Karpas-422 (cell line): ENCODE results near the gene MATN1. TPM values are rescaled to one million over a fixed set of nuclear protein-coding genes. Genes with fewer than 3 reads are reported as not detected.

Source experiments
- DNase-seq: peaks from one replicate; pipeline ENCODE4 v3.0.0-alpha.2; 2015
- H2AFZ ChIP-seq: fragments of 200-600 bp; sonication (generic); 2 replicates; pipeline ENCODE4 v1.6.1; 2014; ENCODE audit warnings: antibody characterized with exemption, low read length, mixed read lengths
- H3K27ac ChIP-seq: fragments of 200-600 bp; sonication (generic); 2 replicates; pipeline ENCODE4 v1.5.1; 2014; ENCODE audit warnings: mild to moderate bottlenecking, low read length, moderate library complexity
- H3K27me3 ChIP-seq: fragments of 200-600 bp; sonication (generic); 2 replicates; pipeline ENCODE4 v1.6.1; 2014; ENCODE audit warnings: low read length, mixed read lengths
- H3K36me3 ChIP-seq: fragments of 200-600 bp; sonication (generic); 2 replicates; pipeline ENCODE4 v1.6.1; 2014; ENCODE audit warnings: low read length, mixed read lengths; ENCODE audit not compliant: insufficient read depth
- H3K4me1 ChIP-seq: fragments of 200-600 bp; sonication (generic); 2 replicates; pipeline ENCODE4 v1.6.1; 2014; ENCODE audit warnings: mild to moderate bottlenecking, low read length, mixed read lengths
- H3K4me2 ChIP-seq: fragments of 200-600 bp; sonication (generic); 2 replicates; pipeline ENCODE4 v1.6.1; 2014; ENCODE audit warnings: low read length, low read depth, mild to moderate bottlenecking; ENCODE audit not compliant: poor library complexity, severe bottlenecking
- H3K4me3 ChIP-seq: fragments of 200-600 bp; sonication (generic); 2 replicates; pipeline ENCODE4 v1.5.1; 2014; ENCODE audit warnings: mild to moderate bottlenecking, antibody characterized with exemption, low read length, mixed read lengths
- H3K79me2 ChIP-seq: fragments of 200-600 bp; sonication (generic); 2 replicates; pipeline ENCODE4 v1.6.1; 2014; ENCODE audit warnings: mild to moderate bottlenecking, low read length, mixed read lengths
- H3K9ac ChIP-seq: fragments of 200-600 bp; sonication (generic); 2 replicates; pipeline ENCODE4 v1.6.0; 2014; ENCODE audit warnings: low read length
- H3K9me2 ChIP-seq: fragments of 200-600 bp; sonication (generic), shearing (Covaris generic); replicated peaks from 2 replicates; pipeline ENCODE4 v1.6.0; 2014; ENCODE audit warnings: mild to moderate bottlenecking, low read length, moderate library complexity; ENCODE audit not compliant: insufficient read depth
- H3K9me3 ChIP-seq: fragments of 300-700, 200-600 bp; sonication (generic); 2 replicates; pipeline ENCODE4 v1.6.1; 2014; ENCODE audit warnings: low read length, mixed read lengths
- H4K20me1 ChIP-seq: fragments of 200-600 bp; sonication (generic); 2 replicates; pipeline ENCODE4 v1.6.1; 2014; ENCODE audit warnings: mild to moderate bottlenecking, antibody characterized with exemption, low read length, low read depth; ENCODE audit not compliant: insufficient read depth
- total RNA-seq: library from RNA; depleted of rRNA; stranded (reverse); fragments of >200 nt; shearing (Covaris generic); gene quantifications from 2 replicates; pipeline ENCODE4 v1.2.3, GENCODE V29; 2014; ENCODE audit warnings: low replicate concordance

Gene MATN1
- total RNA-seq, 1 experiment from 2014 or later, result 0.19 TPM

GRCh38 chr1:30708361-30708728 is 15.0 kb downstream of the MATN1 start:
- Histone ChIP-seq H4K20me1 (no peaks in the 10 kb centered on the region), H3K36me3 (no peaks in the 10 kb centered on the region), H3K4me3 (no peak overlapping the region), H3K27me3 (no peaks in the 10 kb centered on the region), H3K27ac (no peak overlapping the region), H3K9me3 (no peaks in the 10 kb centered on the region), H3K9me2 (no peaks in the 10 kb centered on the region), H3K79me2 (no peaks in the 10 kb centered on the region), H3K4me1 (peaks cover 25% of the 10 kb centered on the region), H2AFZ (no peak overlapping the region), H3K4me2 (no peak overlapping the region), H3K9ac (no peak overlapping the region)
- DNase-seq, result no peak

DNA sequence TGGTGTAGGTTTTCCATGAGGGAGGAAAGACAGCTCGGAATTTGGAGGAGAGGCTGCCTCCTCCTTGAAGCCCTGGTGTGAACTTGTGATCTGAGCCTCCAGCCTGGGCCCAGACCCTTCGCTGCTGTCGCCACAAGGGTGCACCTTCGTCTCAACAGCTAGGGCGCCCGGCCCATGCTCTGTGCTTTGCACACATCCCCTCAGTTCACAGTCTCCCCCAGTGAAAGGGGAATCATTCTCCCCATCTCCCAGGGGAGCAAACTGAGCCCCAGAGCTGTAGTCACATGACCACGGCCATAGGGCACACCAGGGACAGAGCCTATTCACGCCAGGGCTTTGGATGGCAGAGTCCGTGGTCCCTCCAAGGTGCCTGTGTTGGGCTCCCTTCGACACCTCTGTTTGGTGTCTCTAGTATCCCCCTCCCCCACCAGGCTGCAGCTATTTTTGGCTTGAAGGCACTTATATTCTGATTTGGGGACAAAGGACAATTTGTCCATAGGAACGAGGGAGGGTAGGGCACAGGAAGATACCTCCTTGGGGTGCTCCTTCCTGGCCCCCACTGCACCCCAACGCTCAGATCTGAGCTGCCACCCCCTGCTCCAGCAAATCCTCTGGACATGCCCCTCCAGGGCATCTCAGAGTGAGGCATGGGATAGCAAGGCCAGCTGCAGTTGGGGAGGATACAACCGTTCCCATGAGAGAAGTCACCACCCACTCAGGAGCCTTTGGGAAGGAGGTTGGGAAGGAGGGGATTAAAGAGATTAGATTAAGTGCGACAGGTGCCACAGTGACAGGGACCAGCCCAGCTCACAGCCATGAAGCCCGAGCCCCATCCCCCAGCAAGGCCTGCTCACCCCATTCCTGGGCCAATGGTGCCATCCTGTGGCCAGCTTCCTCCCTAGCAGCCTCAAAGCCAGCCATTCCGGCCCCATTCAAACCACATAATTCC is 15.7 kb downstream of the MATN1 start:
- peaks cover 25% of the 10 kb centered on the region for H3K4me1 ChIP-seq
- H3K9me3 ChIP-seq, result no peaks in the 10 kb centered on the region
- no peaks in the 10 kb centered on the region for H3K79me2 ChIP-seq
- DNase-seq, result peak; percentile 93
- no peak overlapping the region for H3K27ac ChIP-seq
- H3K4me3 ChIP-seq, result peak overlapping the region; percentile 20; the same call in 1 of the 2 replicates
- H4K20me1 ChIP-seq, result no peaks in the 10 kb centered on the region
- H3K9me2 ChIP-seq, result no peaks in the 10 kb centered on the region
- H3K36me3 ChIP-seq, result no peaks in the 10 kb centered on the region
- H3K27me3 ChIP-seq, result no peaks in the 10 kb centered on the region
- H3K4me2 ChIP-seq, result peak overlapping the region; percentile 49
- no peak overlapping the region for H2AFZ ChIP-seq
- 0 out of 2 replicates have a peak overlapping the region, but pooled peaks have one; percentile 6 for H3K9ac ChIP-seq

GRCh38 chr1:30706528-30706927 is 16.9 kb downstream of the MATN1 start:
- H3K36me3 ChIP-seq, result no peaks in the 10 kb centered on the region
- H3K4me2 ChIP-seq, result peak overlapping the region; percentile 13
- H3K27ac ChIP-seq, result no peak overlapping the region
- H2AFZ ChIP-seq, result no peak overlapping the region
- H3K9me3 ChIP-seq, result no peaks in the 10 kb centered on the region
- no peak for DNase-seq
- H3K4me1 ChIP-seq, result peaks cover 26% of the 10 kb centered on the region
- H3K9me2 ChIP-seq, result no peaks in the 10 kb centered on the region
- H4K20me1 ChIP-seq, result no peaks in the 10 kb centered on the region
- no peak overlapping the region for H3K9ac ChIP-seq
- H3K79me2 ChIP-seq, result no peaks in the 10 kb centered on the region
- no peaks in the 10 kb centered on the region for H3K27me3 ChIP-seq
- H3K4me3 ChIP-seq, result no peak overlapping the region

- H3K27me3 ChIP-seq, result no peaks in the 10 kb centered on the region
These were observed 17.7 kb downstream of the MATN1 start for GRCh38 chr1:30705698-30706097.

GRCh38 chr1:30704765-30705509 is 18.4 kb downstream of the MATN1 start:
- DNase-seq, result no peak
- Histone ChIP-seq H3K27me3 (no peaks in the 10 kb centered on the region), H3K9me3 (no peaks in the 10 kb centered on the region), H3K4me2 (no peak overlapping the region), H3K9me2 (no peaks in the 10 kb centered on the region), H3K4me3 (no peak overlapping the region), H2AFZ (no peak overlapping the region), H3K36me3 (no peaks in the 10 kb centered on the region), H3K79me2 (no peaks in the 10 kb centered on the region), H4K20me1 (no peaks in the 10 kb centered on the region), H3K9ac (no peak overlapping the region), H3K27ac (no peak overlapping the region), H3K4me1 (peaks cover 36% of the 10 kb centered on the region)

More at GRCh38 chr1:30705698-30706097, 17.7 kb downstream of the MATN1 start:
- Histone ChIP-seq H3K4me3 (no peak overlapping the region), H2AFZ (no peak overlapping the region), H3K9me3 (no peaks in the 10 kb centered on the region), H3K9me2 (no peaks in the 10 kb centered on the region), H3K4me2 (no peak overlapping the region), H3K27ac (no peak overlapping the region), H3K79me2 (no peaks in the 10 kb centered on the region), H3K9ac (no peak overlapping the region), H3K4me1 (peaks cover 34% of the 10 kb centered on the region), H3K36me3 (no peaks in the 10 kb centered on the region), H4K20me1 (no peaks in the 10 kb centered on the region)
- no peak for DNase-seq

DNA sequence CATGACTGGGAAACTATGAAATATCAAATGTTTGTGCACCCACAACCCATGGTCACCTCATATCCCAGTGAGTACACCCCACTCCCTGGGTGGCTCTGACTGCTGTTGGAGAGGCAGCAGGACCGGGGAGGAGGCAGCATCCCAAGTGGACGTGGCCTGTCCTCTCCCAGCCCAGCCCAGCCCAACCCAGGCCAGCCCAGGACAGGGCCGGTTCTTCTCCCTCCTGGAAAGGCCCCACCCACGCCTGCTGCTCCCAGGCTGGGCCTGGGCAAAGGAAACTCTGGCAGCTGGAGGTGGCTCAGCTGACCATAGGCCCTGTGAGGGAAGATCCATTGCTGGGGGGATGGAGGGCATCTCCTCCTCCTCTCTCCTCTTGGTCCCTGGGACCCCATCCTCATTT is 19.1 kb downstream of the MATN1 start:
- Histone ChIP-seq H3K36me3 (no peaks in the 10 kb centered on the region), H3K9ac (no peak overlapping the region), H4K20me1 (no peaks in the 10 kb centered on the region), H3K4me1 (peaks cover 36% of the 10 kb centered on the region), H3K9me3 (no peaks in the 10 kb centered on the region), H3K4me3 (no peak overlapping the region), H3K9me2 (no peaks in the 10 kb centered on the region), H3K27ac (no peak overlapping the region), H3K4me2 (no peak overlapping the region), H3K79me2 (no peaks in the 10 kb centered on the region), H3K27me3 (no peaks in the 10 kb centered on the region), H2AFZ (no peak overlapping the region)
- DNase-seq, result no peak

DNA sequence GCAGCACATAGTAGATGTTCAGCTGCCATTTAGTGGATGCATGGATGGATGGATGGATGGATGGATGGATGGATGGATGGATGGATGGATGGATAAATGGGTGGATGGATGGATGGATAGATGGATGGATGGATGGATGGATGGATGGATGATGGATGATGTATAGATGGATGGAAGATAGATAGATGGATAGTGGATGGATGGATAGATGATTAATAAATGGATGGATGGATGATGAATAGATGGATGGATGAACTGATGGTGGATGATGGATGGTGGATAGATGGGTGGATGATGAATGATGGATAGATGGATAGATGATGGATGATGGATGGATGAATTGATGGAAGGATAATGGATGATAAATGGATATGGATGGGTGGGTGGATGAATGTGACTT is 20.6 kb downstream of the MATN1 start:
- H3K4me2 ChIP-seq, result no peak overlapping the region
- no peaks in the 10 kb centered on the region for H3K27me3 ChIP-seq
- H3K79me2 ChIP-seq, result no peaks in the 10 kb centered on the region
- H3K36me3 ChIP-seq, result no peaks in the 10 kb centered on the region
- no peaks in the 10 kb centered on the region for H4K20me1 ChIP-seq
- H3K4me1 ChIP-seq, result peaks cover 46% of the 10 kb centered on the region
- H3K27ac ChIP-seq, result no peak overlapping the region
- H3K4me3 ChIP-seq, result no peak overlapping the region
- no peak overlapping the region for H3K9ac ChIP-seq
- DNase-seq, result no peak
- H3K9me3 ChIP-seq, result no peaks in the 10 kb centered on the region
- no peaks in the 10 kb centered on the region for H3K9me2 ChIP-seq
- H2AFZ ChIP-seq, result no peak overlapping the region

DNA sequence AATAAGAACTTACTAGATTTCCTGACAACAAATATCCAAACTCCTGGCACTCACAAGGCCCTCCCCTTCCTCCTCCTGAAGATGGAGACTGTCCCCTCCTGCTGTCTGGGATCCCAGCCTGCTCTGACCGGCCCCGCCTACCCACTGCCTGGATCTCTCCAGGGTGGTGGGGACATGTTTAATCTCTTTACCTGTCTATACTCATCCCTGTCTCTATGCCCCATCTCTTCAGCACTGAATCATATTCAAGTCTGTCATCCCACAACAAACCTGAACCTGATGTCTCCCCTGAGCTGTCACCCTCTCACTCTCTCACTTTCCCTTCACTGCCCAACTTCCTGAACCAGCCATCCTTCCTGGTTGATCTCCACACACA is 22.1 kb downstream of the MATN1 start:
- Histone ChIP-seq H3K27ac (no peak overlapping the region), H3K4me1 (peaks cover 46% of the 10 kb centered on the region), H3K27me3 (no peaks in the 10 kb centered on the region), H3K9me3 (no peaks in the 10 kb centered on the region), H3K79me2 (no peaks in the 10 kb centered on the region), H3K9ac (peak overlapping the region; percentile 27; the same call in 1 of the 2 replicates), H3K36me3 (no peaks in the 10 kb centered on the region), H3K4me3 (no peak overlapping the region), H3K4me2 (no peak overlapping the region), H3K9me2 (no peaks in the 10 kb centered on the region), H4K20me1 (no peaks in the 10 kb centered on the region), H2AFZ (no peak overlapping the region)
- DNase-seq, result no peak
